Chondrocyte (in vitro differentiated cells): ENCODE results near the gene SPHKAP. TPM values are rescaled to one million over a fixed set of nuclear protein-coding genes. Genes with fewer than 3 reads are reported as not detected.

ENCODE experiments used
- DNase-seq: peaks from one replicate; pipeline ENCODE4 v3.0.0; 2021; ENCODE audit warnings: mixed read lengths, low spot score
- H3K27ac Mint-ChIP-seq: one replicate; pipeline ENCODE4 v1.8.0; 2021; ENCODE audit warnings: mild to moderate bottlenecking, moderate library complexity, mixed read lengths; ENCODE audit not compliant: unreplicated experiment
- H3K27me3 Mint-ChIP-seq: 2 replicates; pipeline ENCODE4 v1.8.0; 2021; ENCODE audit warnings: low read depth, mixed read lengths
- H3K36me3 Mint-ChIP-seq: 2 replicates; pipeline ENCODE4 v1.8.0; 2021; ENCODE audit warnings: low read depth, mixed read lengths
- H3K4me1 Mint-ChIP-seq: 2 replicates; pipeline ENCODE4 v1.8.0; 2021; ENCODE audit warnings: low read depth, mild to moderate bottlenecking, mixed read lengths
- H3K4me3 Mint-ChIP-seq: one replicate; pipeline ENCODE4 v1.8.0; 2021; ENCODE audit warnings: mild to moderate bottlenecking, moderate library complexity, mixed read lengths; ENCODE audit not compliant: unreplicated experiment
- H3K9me3 Mint-ChIP-seq: 2 replicates; pipeline ENCODE4 v1.8.0; 2021; ENCODE audit warnings: low read depth, mixed read lengths
- CTCF ChIP-seq: fragments of 200-600 bp; sonication (generic); IDR thresholded peaks from 2 replicates; pipeline ENCODE4 v1.5.0; 2021; ENCODE audit warnings: antibody characterized with exemption, mild to moderate bottlenecking, moderate library complexity
- total RNA-seq: library from RNA; stranded (reverse); gene quantifications from 3 replicates; pipeline ENCODE4 v1.2.1, GENCODE V29; 2021

Gene SPHKAP
- total RNA-seq, 1 donor from 2014 or later, result not detected

DNA sequence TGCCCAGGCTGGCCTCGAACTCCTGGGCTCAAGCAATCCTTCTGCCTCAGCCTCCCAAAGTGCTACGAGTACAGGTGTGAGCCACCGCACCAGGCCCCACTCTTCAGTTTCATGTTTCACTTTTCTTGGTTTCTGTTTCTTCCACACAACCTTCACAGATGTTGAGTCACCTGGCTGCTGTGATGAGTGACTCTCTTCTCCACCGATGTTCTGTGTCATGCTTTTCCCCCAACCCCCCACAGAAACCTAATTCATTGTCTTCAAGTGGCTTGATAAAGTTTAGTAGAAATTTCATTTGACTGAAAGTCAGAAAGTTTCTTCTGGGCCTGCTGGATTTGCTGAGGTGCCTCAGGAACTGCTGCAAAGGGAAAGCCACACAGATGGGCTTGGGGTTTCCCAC, 78.5 kb downstream of the SPHKAP start:
- H3K27me3 Mint-ChIP-seq, result peaks cover 6% of the 10 kb centered on the region

DNA sequence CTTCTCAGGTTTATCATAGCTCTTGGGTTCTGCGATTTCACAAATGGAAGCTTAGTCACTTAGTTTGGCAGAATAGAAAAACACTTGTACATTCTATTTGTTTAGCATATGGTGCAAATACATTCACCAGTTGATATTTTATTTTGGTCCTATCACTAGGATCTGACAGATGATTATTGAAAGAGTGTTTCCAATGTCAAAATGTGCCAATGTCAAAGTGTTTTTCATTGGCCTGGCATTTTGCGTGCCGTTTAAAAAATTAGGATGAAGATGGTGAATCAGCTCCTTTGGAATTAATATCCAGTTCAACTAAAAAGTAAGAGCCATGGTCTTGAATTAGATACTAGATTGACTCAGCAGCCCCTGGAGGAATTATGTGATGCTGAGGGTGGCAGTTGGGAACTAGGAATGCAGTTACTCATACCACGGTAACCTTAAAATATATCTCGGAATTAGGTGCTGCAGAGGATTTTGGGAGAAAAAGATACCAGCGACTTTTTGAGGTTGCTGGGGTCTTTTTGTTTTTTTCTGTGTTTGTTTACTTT, 87.0 kb downstream of the SPHKAP start:
- Mint-ChIP-seq H3K4me3 (no peak overlapping the region), H3K9me3 (peaks cover 14% of the 10 kb centered on the region), H3K27ac (no peak overlapping the region), H3K4me1 (no peaks in the 10 kb centered on the region), H3K36me3 (no peaks in the 10 kb centered on the region), H3K27me3 (peaks cover 2% of the 10 kb centered on the region)
- no peak for TF ChIP-seq CTCF
- no peak for DNase-seq

More for the DNA sequence above, 78.5 kb downstream of the SPHKAP start:
- Mint-ChIP-seq H3K4me3 (no peak overlapping the region), H3K27ac (no peak overlapping the region), H3K9me3 (peaks cover 15% of the 10 kb centered on the region), H3K4me1 (no peaks in the 10 kb centered on the region), H3K36me3 (peaks cover 1% of the 10 kb centered on the region)
- no peak for DNase-seq
- no peak for TF ChIP-seq CTCF

- Mint-ChIP-seq H3K27ac (no peak overlapping the region), H3K27me3 (peaks cover 2% of the 10 kb centered on the region), H3K36me3 (no peaks in the 10 kb centered on the region), H3K4me3 (no peak overlapping the region), H3K4me1 (no peaks in the 10 kb centered on the region), H3K9me3 (peaks cover 16% of the 10 kb centered on the region)
- TF ChIP-seq CTCF, result no peak
- DNase-seq, result no peak
Measured at GRCh38 chr2:228092056-228092455, 89.4 kb downstream of the SPHKAP start.

GRCh38 chr2:228086561-228086960, 94.9 kb downstream of the SPHKAP start:
- no peak for DNase-seq
- Mint-ChIP-seq H3K9me3 (peaks cover 16% of the 10 kb centered on the region), H3K27me3 (no peaks in the 10 kb centered on the region), H3K4me1 (no peaks in the 10 kb centered on the region), H3K36me3 (no peaks in the 10 kb centered on the region), H3K27ac (no peak overlapping the region), H3K4me3 (no peak overlapping the region)
- TF ChIP-seq CTCF, result no peak

- Mint-ChIP-seq H3K9me3 (peaks cover 9% of the 10 kb centered on the region), H3K4me3 (no peak overlapping the region), H3K4me1 (no peaks in the 10 kb centered on the region), H3K27ac (no peak overlapping the region), H3K36me3 (no peaks in the 10 kb centered on the region), H3K27me3 (no peaks in the 10 kb centered on the region)
- TF ChIP-seq CTCF, result no peak
- no peak for DNase-seq
Measured at GRCh38 chr2:228084717-228085116, 96.8 kb downstream of the SPHKAP start.
